ENCODE results near the gene PDZK1. TPM values are rescaled to one million over a fixed set of nuclear protein-coding genes. Genes with fewer than 3 reads are reported as not detected.

Gene PDZK1
- total RNA-seq, 1 experiment from 2014 or later: 0.27 TPM

DNA sequence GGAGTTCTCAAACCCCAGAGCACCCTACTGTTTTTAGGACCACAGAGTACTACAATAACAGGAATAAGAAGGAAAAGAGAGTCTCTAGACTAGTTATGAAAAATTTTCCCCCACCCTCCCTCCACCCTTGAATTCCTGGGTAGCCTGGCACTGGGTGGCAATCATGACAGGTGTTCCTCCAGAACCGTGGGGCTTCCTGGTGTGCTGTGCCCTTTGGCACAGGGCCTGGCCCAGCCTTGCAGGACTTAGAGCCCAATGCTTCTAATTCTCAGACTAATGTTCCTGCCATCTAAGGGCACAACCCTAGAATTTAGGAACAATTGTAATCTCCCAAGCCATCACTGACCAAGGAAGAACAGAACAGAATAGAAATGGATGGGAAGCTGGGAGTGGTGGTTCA, 10.7 kb upstream of the PDZK1 start:
- Histone ChIP-seq H3K4me3 (replicated peaks in 1 of 2; ENCODE audit: low read depth in 1 of 2, low read length in 2 of 2) (no peak overlapping the region), H3K27me3 (ENCODE audit: insufficient read depth, low read length) (no peaks in the 10 kb centered on the region), H3K4me1 (ENCODE audit: control insufficient read depth in 1 of 2, insufficient read depth in 2 of 2, low read length in 2 of 2) (peaks cover 8 to 19% of the 10 kb centered on the region in 2 experiments), H3K27ac (ENCODE audit: low read depth, low read length) (no peak overlapping the region), H3K36me3 (ENCODE audit: control insufficient read depth in 1 of 2, insufficient read depth in 2 of 2, low read length in 2 of 2) (no peaks in the 10 kb centered on the region), H4K20me1 (ENCODE audit: insufficient read depth) (no peaks in the 10 kb centered on the region), H3K9ac (ENCODE audit: low read length) (no peak overlapping the region), H3K79me2 (ENCODE audit: insufficient read depth, low read length) (no peaks in the 10 kb centered on the region), H3K4me2 (ENCODE audit: low read length) (no peak overlapping the region), H3K9me2 (ENCODE audit: insufficient read depth) (no peaks in the 10 kb centered on the region), H3K9me3 (ENCODE audit: control insufficient read depth in 1 of 2, insufficient read depth in 1 of 2, low read depth in 1 of 2, low read length in 2 of 2) (no peaks in the 10 kb centered on the region), H2AFZ (ENCODE audit: low read depth, low read length, poor library complexity, severe bottlenecking) (no peak overlapping the region)
- TF ChIP-seq CBX3 (IDR thresholded peaks at IDR 0.05; ENCODE audit: low read depth) (no peak), RAD21 (IDR thresholded peaks at IDR 0.05; ENCODE audit: low read depth) (no peak), ZBTB33 (IDR thresholded peaks at IDR 0.05; ENCODE audit: extremely low read depth, insufficient replicate concordance, low read length) (no peak), ZFX (IDR thresholded peaks at IDR 0.05) (no peak), SIN3A (IDR thresholded peaks at IDR 0.05; ENCODE audit: low read depth) (no peak), CTCF (IDR thresholded peaks at IDR 0.05 in 2 of 3, conservative IDR thresholded peaks at IDR 0.05 in 1 of 3; ENCODE audit: borderline replicate concordance in 1 of 3, insufficient read depth in 1 of 3, low read depth in 2 of 3, low read length in 2 of 3) (no peak)
- ATAC-seq (no peak), DNase-seq (ENCODE audit: low read depth, low spot score) (no peak)
- BruUV-seq (replicated peaks): no TSS peak
- POLR2A ChIA-PET: no interaction called here
- intact Hi-C loops (cut with micrococcal nuclease): no loop called here
- CTCF ChIA-PET: no interaction called here
- RAD21 ChIA-PET (ENCODE audit: low non-redundant PET in 1 of 2, low total read pairs in 2 of 2, uncharacterized antibody in 2 of 2, unreplicated experiment in 2 of 2): no interaction called here
